GM18858 (cell line): ENCODE measurements around the gene TSC22D4.
"Not testable (repeated sequence)": the region's sequence is repeated elsewhere in the genome, so short reads cannot be mapped to it uniquely, and the experiment has no call there.

Experiments
- ATAC-seq: cut with Tn5 transposase; IDR thresholded peaks from one replicate; pipeline ENCODE4 v1.9.1; 2021; ENCODE audit not compliant: unreplicated experiment

The TSC22D4 gene

DNA sequence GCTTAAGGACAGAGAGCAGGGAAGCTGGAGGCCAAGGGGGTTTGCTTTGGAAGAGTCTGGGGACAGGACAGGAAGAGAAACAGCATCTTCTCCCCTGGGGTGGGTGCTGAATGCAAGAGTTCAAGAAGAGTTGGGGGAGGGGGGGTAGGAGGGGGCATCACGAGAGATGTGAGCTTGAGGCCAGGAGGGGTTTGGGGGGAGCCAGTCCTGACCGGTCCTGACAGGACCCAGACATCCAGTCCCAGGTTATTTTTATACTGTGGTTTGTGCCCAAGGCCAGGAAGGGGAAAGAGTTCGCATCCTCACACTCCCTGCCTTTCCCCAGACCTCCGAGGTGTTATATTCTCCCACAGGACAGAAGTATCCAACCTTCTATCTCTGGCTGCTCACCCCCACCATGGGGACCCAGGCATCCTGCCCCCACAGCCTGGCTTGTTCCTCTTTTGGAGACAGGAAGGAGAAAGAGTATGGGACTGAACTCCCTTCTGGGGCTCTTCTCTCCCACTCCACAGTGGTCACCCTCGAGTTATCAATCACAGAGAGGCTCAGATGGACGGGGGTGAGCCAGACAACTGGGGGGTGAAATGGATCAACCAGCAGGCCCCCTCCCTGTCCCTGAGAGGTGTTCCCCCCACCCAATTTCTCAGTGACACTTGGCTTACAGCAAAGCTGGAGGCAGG, 2.8 kb downstream of the TSC22D4 start:
- ATAC-seq: no peak

DNA sequence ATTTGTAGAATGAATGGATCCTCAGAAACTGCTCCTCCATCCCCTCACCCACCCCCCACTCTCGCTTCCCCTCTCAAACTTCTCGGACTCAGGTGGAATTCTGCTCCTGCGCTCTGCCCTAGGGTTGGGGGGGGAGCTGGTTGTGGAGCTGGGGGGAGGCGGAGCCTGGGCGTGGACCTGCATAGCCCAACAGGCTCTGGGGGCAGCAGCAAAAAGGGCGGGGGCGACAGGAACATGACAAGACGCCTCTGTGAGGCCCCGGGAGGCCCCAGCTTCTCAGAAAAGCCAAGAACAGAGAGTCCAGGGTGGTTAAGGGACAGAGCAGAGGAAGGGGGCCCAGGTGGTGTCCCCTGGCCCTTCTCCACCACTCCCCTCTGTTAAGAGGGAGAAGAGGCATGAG, 3.5 kb downstream of the TSC22D4 start:
- no peak for ATAC-seq

DNA sequence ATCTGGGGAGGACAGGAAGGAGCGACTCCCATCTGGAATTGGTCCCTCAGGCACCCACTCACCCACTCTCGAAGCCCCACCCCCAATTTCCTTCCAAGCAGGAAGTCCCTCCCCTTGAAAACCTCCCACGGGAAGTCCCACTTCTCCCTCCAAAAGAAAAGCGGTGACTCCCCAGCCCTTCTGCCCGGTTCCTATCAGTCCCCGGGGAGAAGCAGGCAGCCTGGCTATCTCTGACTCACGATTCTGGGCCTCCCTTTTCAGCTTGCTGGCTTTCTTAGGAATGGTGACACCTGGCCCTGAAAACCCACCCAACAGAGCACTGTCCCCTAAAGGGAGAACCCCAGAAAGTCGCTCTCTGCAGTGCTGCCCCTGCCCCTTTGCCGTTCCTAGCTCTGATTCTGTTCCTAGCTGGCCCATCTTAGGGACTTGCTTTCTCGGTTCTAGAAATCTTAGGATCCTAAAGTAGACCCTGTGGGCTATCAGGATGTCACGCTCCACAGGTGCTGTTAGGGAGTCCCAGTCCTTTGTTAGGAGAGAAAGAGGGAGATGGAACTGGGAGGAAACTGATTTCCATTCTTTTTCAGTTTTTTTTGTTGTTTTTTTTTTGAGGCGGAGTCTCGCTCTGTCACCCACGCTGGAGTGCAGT, 6.0 kb downstream of the TSC22D4 start:
- ATAC-seq: no peak

DNA sequence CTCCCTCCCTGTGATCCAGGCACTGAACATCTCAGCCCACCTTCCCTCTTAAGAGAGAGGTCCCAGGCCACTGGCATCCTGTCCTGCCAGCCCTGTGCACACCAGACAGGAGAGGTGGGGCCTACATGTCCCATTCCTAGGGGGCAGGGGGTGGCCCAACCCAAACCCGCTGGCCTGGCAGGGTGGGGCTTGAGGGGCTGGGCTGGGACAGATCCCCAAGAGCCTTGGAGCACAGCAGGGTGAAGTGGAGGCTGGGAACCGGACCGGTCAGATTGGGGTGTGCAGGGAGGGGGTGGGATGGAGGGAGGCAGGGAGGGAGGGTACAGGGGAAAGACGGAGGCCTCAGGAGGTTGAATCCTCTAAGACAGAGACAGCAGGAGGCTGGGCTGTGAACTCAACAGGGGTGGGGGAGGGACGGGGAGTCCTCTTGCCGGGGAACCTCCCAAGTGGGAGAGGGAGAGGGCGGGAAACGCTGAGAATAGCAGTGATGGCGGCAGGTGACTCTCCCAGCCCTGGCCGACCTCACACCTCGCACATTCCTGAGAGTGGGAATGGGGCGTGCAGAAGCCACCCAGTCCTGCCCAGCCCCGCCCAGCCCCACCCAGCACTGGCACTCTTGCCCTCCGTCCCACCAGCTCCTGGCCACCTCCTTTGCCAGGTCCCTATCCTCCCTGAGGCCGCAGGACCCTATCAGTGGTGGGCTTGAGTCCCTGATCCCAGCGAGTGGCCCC, 6.7 kb downstream of the TSC22D4 start:
- ATAC-seq: no peak

DNA sequence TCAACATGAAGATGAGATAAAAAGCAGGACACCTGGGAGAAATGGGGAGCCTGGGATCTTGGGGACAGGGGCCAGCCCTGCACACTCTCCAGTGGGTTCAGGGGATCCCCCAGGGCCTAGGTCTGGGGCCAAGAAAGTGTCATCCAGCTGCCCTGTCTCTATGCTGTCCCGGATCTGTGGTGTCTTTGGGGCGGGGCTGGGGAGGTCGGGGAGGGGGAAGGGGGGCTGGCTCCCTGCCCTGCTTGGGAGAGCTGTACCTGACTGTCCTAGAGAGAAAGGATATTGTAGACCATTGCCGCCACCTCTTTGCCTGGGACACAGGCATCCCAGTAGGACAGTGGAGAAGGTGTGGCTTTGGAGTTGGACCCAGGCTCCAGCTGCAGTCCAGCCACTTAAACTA, 8.0 kb downstream of the TSC22D4 start:
- ATAC-seq: no peak

DNA sequence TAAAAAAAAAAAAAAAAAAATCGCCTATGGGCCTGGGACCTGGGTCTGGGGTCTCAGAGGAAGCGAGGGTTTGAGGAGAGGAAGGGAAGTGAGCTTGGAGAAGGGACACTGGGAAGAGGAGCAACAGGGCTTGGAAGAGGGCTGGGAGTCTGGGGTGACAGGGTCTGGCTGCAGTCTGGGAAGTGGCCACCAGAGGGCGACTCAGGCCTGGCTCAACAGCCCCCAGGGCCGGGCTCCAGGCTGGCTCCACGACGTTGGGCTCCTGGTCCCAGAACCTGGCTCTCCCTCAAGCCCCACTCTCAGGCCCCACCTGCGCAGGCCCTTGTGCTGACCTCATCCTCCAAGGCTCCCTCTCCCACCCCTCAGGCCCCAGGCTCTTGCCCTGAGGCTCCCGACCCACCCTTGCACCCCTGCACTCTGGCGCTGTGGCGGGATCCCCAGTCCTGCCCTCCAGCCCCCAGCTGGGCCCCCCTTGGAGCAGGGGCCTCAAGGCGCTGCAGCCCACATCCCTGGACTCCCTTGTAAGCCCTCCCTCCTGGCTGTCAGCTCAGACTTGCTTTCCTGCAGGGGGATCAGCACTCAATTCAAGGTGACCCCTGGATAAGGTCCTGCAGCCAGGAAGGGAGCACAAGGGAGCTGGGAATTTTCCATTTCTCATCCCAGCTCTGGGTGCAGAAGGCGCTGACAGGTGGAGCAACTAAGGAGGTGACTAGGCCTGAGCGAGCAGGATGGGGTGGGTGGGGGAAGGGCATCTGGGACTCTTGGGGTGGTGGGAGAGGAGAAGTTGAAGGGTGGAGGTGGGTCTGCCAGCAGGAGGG, 9.6 kb downstream of the TSC22D4 start:
- ATAC-seq: no peak

DNA sequence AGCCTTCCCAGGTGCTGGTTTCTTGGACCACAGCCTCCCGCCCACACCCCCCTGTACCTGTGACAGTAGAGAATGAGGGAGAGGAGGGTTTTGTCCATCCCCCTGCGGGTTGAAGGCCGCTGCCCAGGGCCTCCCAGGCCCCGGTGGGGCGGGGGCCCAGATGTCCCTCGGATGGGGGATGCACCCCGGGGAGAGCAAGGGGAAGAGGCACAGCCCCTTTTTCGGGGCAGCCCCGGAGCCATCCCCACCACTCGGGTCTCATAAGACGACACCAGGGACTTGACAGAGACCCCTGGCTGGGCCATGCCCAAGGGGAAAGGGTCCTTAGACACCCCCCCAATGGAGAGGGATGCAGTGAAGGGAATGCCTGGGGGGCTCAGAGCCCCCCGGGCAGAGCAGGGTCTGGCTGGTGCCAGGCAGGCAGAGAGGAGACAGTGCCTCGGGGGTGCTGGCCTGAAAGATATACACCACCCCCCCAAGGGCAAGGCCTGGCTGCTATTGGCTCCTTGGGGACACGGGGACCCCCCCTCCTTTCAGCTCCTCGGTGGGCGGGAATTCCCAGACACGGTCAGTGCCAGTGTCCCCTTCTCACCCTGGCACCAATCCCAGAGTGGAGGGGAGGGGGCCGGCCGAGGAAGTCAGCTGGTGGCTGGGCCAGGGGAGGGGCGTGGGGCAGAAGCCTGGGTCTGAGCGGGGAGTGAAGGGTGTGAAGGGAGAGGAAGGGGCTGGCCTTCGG, 11.2 kb downstream of the TSC22D4 start:
- no peak for ATAC-seq

DNA sequence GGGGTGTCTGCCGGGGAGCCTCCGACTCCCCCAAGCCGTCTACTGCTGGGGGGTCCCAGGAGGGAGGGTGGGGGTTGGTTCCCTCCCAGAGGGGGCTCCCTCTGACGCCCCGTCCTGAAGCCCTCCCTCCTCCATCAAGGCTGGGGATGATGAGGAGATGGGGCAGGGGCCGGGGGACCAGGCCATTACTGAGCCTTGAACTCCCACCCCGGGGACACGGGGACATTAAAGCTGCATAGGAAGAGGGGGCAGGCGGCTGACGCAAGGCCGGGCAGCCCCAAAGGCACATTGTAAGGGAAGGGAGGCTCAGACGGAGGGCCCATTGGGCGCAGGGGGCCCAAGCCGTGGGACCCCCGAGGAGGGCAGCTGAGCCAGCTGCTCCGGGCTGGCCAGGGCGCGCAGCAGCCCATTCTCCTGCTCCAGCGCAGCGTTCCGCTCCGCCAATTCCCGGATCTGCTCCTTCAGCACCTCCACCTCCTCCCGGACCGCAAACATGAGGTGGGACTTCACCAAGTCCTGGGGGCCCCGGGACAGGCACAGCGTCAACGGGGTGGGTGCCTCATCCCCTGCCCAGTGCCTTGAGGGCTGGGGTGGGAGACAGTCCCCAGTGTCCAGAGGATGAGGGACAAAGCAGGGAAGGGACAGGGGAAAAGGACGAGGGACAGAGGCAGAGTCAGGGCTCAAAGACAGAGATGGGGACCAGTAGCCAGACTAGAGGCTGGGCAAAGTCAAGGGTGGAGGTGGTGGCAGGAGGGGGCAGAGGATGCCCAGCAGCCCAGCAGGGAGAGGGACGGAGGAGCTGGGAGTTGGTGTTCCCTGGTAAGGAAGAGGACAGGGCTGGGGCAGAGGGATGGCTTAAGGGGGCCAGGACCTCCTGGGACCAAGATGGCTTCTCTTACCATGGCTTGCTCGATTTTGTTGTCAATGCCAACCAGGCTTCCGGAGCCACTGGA, 12.1 kb downstream of the TSC22D4 start:
- no peak for ATAC-seq

DNA sequence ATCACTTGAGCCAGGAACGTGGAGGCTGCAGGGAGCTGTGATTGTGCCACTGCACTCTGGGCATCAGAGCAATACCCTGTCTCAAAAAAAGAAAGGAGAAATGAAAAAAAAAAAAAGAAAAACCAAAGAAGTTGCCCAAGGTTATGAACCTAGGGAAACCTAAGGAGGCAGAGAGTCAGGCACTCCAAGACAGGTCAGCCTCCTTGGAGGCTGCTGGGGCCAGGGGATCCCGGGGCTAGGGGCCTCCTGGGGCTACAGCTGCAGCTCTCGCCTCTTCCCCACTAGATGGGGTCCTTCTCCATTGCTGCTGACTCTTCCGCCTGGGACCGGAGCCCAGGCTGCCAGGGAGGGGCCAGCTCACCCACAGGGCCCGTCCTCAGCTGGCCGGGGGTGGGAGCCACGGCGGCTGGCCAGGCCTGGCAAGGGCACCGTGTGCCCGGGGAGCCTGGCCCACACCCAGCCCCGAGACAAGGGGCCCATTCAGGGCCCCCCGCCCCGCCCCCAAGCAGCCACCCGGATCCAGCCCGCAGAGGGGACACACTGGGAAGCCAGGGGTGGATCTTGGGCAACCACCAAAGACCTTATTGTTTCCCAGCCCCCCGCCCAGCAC, 13.2 kb downstream of the TSC22D4 start:
- ATAC-seq: no peak

DNA sequence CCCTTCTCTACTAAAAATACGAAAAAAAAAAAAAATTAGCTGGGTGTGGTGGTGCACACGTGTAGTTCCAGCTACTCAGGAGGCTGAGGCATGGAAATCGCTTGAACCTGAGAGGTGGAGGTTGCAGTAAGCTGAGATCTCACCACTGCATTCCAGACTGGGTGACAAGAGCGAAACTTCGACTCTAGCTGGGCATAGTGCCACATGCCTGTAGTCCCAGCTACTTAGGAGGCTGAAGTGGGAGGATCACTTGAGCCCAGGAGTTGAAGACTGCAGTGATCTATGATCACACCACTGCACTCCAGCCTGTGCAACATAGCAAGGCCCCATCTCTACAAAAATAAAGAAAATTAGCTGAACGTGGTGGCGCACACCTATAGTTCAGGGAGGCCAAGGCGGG, 13.7 kb downstream of the TSC22D4 start:
- ATAC-seq: no peak

DNA sequence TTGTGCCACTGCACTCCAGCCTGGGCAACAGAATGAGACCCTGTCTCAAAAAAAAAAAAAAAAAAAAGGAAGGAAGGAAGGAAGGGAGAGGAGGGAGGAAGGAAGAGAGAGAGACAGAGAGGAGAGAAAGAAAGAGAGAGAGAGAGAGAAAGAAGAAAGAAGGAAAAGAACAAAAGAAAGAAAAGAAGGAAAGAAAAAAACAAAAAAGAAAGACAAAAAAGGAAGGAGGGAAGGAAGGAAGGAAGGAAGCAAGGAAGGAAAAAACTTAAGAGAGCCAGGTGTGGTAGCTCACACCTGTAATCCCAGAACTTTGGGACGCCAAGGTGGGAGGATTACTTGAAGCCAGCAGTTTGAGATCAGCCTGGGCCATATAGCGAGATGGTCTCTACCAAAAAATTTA, 14.2 kb downstream of the TSC22D4 start:
- no peak for ATAC-seq

DNA sequence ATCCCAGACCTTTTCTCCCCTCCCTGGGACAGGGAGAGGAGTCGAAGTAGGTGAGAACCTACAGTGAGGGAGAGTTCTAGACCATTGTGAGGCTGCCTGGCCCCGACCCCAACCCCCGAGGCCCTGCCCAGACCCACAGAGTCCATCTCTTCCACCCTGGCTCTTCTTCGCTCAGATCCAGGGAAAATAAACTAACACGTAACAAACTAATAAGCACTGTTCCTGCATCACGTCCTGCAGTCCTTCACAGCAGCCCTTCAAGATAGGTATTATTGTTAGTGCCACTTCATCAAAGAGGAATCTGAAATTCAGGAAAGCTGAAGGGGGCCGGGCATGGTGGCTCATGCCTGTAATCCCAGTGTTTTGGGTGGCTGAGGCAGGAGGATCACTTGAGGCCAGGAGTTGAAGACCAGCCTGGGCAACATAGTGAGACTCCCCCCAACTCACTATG, 14.8 kb downstream of the TSC22D4 start, which contains the start of gene SPACDR:
TSS of gene SPACDR (minus strand) at position 51 of the 451 bp plus-strand sequence. CDS start 235 bp downstream, outside the sequence.
- no peak for ATAC-seq

DNA sequence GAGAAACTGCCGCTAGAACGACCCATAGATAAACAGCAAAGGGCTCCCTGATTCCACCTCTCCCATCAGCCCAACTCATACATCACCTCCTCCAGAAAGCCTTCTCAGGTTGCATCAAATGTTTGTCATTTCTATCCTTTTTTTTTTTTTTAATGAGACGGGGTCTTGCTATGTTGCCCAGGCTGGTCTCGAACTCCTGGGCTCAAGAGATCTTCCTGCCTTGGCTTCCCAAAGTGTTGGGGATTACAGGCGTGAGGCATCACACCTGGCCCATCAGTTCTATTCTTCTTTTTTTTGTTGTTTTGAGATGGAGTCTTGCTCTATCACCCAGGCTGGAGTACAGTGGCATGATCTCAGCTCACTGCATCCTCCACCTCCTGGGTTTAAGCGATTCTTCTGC, 22.0 kb downstream of the TSC22D4 start:
- no peak for ATAC-seq

DNA sequence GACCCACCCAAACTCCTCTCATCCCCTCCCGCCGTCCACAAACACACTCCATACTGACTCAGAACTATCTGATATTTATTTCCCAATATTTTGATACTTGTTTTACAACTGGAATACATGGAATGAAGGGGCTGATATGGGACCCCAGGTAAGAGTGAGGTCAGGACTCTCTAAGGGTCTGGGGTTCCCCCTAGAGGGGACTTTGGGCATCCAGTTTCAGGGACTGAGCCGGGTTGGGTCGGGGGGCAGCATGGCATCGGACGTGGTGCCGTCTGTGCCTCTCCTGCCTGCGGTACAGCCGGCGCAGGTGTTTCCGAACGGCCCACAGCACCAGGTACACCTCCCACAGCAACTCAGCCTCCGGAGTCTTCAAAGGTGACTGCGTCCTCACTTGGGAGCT, 22.5 kb downstream of the TSC22D4 start:
- no peak for ATAC-seq

DNA sequence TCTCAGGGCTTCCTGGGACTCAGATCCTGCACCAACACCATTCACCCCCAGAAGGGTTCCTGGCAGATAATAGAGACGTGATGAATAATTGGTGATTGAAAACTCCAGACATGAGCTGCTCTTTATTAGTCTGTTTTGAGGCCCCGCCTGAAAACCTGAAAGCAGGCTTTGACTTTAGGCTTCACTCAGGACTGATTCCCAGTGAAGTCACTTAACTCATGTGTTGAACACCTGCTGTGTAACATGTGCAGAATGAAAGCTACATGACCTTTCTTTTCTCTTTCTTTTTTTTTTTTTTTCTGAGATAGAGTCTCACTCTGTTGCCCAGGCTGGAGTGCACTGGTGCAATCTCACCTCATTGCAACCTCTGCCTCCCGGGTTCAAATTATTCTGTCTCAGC, 23.8 kb downstream of the TSC22D4 start:
- ATAC-seq: no peak

DNA sequence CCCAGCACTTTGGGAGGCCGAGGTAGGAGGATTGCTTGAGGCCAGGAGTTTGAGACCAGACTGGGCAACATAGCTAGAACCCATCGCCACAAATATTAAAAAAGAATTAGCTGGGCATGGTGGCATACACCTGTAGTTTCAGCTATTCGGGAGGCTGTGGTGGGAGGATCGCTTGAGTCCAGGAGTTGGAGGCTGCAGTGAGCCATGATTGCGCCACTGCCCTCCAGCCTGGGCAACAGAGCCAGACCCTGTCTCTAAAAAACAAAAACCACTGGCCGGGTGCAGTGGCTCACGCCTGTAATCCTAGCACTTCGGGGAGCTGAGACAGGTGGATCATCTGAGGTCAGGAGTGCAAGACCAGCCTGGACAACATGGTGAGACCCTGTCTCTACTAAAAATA, 25.2 kb downstream of the TSC22D4 start:
- not testable (repeated sequence) for ATAC-seq

DNA sequence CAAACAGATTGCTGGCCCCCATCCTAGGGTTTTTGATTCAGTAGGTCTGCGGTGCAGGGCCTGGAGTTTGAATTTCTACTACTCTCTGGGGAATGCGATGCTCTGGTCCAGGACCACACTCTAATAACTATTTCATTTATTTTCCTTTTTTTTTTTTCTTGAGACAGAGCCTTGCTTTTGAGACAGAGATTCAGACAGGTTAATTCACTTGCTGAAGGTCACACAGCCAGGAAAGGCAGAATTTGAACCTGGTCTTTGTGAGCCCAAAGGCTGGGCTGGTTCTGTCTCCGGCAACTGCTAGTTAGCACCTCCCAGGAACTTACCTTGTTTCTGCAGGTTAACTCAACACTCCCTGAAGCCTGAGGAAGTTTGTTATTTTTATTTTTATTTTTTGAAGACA, 26.5 kb downstream of the TSC22D4 start:
- ATAC-seq: no peak

DNA sequence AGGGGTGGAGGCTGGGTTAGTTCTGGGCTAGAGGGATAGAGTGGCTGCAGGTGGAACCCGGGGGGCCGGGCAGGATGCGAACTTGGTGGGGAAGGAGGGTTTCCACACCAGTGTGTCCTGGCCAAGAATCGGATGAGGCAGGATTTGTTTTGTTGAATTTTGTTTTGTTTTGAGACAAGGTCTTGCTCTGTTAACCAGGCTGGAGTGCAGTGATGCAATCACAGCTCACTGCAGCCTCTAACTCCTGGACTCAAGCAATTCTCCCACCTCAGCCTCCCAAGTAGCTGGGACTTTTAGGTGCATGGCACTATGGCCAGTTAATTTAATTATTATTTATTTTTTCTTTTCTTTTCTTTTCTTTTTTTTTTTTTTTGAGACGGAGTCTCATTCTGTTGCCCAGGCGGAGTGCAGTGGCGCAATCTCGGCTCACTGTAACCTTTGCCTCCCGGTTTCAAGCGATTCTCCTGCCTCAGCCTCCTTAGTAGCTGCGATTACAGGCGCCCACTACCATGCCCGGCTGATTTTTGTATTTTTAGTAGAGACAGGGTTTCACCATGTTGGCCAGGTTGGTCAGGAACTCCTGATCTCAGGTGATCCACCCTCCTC, 29.7 kb downstream of the TSC22D4 start:
- no peak for ATAC-seq

DNA sequence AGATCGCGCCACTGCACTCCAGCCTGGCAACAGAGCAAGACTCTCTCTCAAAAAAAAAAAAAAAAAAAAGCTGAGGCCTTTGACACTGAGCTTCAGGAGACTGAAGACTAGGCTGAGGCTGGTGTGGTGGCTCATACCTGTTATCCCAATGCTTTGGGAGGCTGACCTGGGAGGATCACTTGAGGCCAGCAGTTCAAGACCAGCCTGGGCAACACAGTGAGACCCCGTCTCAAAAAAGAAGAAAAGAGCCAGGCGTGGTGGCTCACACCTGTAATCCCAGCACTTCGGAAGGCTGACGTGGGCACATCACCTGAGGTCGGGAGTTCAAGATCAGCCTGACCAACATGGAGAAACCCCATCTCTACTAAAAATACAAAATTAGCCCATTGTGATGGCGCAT, 31.7 kb downstream of the TSC22D4 start:
- not testable (repeated sequence) for ATAC-seq
